NT2/D1 (cell line): ENCODE data around the gene PAQR6.

ENCODE experiments used
- DNase-seq: peaks from one replicate; pipeline ENCODE4 v3.0.0-alpha.2; 2011; ENCODE audit warnings: low read depth, low spot score
- H3K27me3 ChIP-seq: 2 replicates; pipeline ENCODE4 v1.6.0; 2011; ENCODE audit warnings: mild to moderate bottlenecking; ENCODE audit not compliant: insufficient read length, insufficient read depth
- H3K36me3 ChIP-seq: 2 replicates; pipeline ENCODE4 v1.6.1; 2011; ENCODE audit warnings: mild to moderate bottlenecking, low read length, mixed read lengths; ENCODE audit not compliant: insufficient read depth, insufficient read length
- H3K4me1 ChIP-seq: 2 replicates; pipeline ENCODE4 v1.5.1; 2011; ENCODE audit not compliant: insufficient read depth, insufficient read length
- H3K4me3 ChIP-seq: 2 replicates; pipeline ENCODE4 v1.5.1; 2011; ENCODE audit warnings: low read depth; ENCODE audit not compliant: insufficient read length
- H3K9ac ChIP-seq: 2 replicates; pipeline ENCODE4 v1.6.0; 2011; ENCODE audit warnings: low read depth; ENCODE audit not compliant: insufficient read length
- H3K9me3 ChIP-seq: 2 replicates; pipeline ENCODE4 v1.5.1; 2011; ENCODE audit warnings: mild to moderate bottlenecking, low read length; ENCODE audit not compliant: insufficient read depth
- SUZ12 ChIP-seq: IDR thresholded peaks from 2 replicates; pipeline ENCODE4 v1.6.1; 2011; ENCODE audit not compliant: insufficient read length, insufficient read depth; ENCODE audit errors: extremely low read depth
- YY1 ChIP-seq: IDR thresholded peaks from 2 replicates; pipeline ENCODE4 v1.6.1; 2011; ENCODE audit not compliant: insufficient read length, insufficient read depth
- ZNF274 ChIP-seq: IDR thresholded peaks from 2 replicates; pipeline ENCODE4 v1.6.1; 2011; ENCODE audit warnings: mild to moderate bottlenecking, low read depth, low read length

PAQR6 gene

DNA sequence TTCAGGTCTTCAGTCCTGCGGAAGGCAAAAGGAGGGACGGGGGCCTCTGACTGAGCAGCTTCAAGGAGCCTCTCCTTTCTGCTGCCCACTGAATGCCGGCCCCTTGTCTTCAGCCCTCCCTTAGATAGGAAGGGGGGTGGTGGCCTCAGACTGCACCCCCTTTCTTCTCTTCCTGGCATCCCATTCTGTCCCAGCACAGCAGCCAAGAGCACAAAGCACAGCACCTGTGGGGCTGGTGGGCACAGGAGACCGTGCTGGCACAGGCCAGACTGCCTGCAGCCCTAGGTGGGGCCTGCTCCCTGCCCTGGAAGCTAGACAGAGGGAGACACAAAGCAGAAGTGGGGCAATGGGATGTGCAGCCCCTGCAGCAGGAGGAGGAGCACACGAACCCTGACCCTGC lies 1.7 kb upstream of the PAQR6 start:
- H3K4me3 ChIP-seq = no peak overlapping the region
- peaks cover 92% of the 10 kb centered on the region for H3K36me3 ChIP-seq
- H3K9ac ChIP-seq = no peak overlapping the region
- TF ChIP-seq ZNF274 (no peak), YY1 (no peak), SUZ12 (no peak)
- no peaks in the 10 kb centered on the region for H3K9me3 ChIP-seq
- no peak for DNase-seq
- peaks cover 47% of the 10 kb centered on the region for H3K4me1 ChIP-seq
- no peaks in the 10 kb centered on the region for H3K27me3 ChIP-seq

DNA sequence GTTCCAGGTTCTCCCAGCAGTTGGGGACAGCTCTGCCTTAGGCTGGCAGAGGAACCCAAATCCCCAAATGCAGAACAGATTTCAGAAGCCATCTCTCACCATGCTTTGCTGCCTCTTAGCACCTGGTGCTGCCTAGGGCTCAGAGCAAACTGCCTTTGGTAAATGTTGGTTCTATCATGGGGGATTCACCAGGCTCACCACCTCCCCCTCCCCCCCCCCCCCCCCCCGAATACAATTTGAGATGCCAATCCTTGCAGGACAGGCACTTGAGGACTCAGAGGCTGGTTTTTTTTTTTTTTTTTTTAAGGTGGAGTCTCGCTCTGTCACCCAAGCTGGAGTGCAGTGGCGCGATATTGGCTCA lies 447 bp upstream of the PAQR6 start:
- no peak for DNase-seq
- TF ChIP-seq SUZ12 (no peak), ZNF274 (no peak)
- H3K9ac ChIP-seq = no peak overlapping the region
- H3K4me1 ChIP-seq = peaks cover 47% of the 10 kb centered on the region
- H3K9me3 ChIP-seq = no peaks in the 10 kb centered on the region
- no peaks in the 10 kb centered on the region for H3K27me3 ChIP-seq
- H3K4me3 ChIP-seq = no peak overlapping the region
- H3K36me3 ChIP-seq = peaks cover 91% of the 10 kb centered on the region

DNA sequence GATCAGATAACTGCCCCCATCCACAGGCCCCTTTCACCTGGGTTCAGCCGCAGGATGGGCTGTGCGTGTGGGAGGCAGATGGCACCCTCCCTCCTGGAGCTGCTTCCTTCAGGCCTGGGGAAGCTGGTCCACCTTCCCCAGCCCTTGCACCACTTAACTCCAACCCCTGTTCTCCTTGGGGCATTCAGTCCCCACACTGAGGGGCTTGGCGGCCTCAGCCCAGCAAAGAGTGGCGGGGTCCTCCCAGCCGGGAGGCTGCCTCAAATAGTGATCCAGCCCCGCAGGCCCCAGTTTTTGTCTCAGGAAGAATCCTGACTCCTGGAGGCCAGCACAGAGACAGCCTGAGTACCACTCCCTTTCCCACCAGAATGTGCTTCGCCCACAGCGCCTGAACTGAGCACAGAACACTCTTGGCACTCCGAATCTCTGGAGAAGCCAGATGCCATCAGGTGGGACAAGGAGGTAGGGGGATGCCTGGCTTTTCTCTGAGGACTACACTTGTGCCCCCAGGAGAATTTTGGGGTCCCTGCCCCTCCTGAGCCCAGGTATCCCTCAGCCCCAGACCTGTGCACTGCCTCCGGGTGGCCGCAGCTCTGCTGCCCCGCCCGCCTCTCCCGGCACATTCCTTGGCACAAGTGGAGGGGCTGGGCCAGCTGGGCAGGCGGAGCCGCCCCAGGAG lies 936 bp downstream of the PAQR6 start:
- H3K27me3 ChIP-seq = no peaks in the 10 kb centered on the region
- TF ChIP-seq SUZ12 (no peak), ZNF274 (no peak), YY1 (no peak)
- no peak for DNase-seq
- peaks cover 87% of the 10 kb centered on the region for H3K36me3 ChIP-seq
- no peaks in the 10 kb centered on the region for H3K9me3 ChIP-seq
- H3K4me3 ChIP-seq = no peak overlapping the region
- H3K4me1 ChIP-seq = peaks cover 46% of the 10 kb centered on the region
- H3K9ac ChIP-seq = no peak overlapping the region

DNA sequence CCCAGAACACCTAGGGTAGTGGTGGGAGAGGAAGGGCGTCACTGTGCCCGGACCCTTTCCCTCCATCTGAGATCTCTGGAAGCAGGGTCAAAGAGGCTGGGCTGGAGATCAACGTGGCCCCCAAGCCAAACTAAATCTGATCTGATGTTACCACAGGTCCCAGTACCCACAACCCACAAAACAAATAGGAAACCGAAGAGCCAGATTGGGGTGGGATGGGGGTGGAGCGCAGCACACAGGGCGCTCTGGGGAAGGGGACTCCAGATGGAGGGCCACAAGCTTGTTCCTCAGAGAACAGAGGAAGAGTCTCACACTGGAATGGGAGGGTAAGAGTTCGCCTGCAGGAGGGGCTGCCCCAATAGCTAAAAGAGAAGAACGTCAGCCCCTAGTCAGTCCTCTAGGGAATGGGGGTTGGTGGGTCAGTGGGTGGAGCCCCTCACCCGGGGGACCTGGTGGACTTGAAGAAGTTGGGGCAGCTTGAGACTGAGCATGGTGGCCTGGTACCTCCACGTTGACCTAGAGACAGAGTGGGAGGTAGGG lies 1.5 kb downstream of the PAQR6 start:
- no peaks in the 10 kb centered on the region for H3K27me3 ChIP-seq
- no peak overlapping the region for H3K4me3 ChIP-seq
- no peak overlapping the region for H3K9ac ChIP-seq
- H3K36me3 ChIP-seq = peaks cover 83% of the 10 kb centered on the region
- no peak for DNase-seq
- H3K9me3 ChIP-seq = no peaks in the 10 kb centered on the region
- peaks cover 44% of the 10 kb centered on the region for H3K4me1 ChIP-seq
- TF ChIP-seq ZNF274 (no peak), SUZ12 (no peak), YY1 (no peak)

DNA sequence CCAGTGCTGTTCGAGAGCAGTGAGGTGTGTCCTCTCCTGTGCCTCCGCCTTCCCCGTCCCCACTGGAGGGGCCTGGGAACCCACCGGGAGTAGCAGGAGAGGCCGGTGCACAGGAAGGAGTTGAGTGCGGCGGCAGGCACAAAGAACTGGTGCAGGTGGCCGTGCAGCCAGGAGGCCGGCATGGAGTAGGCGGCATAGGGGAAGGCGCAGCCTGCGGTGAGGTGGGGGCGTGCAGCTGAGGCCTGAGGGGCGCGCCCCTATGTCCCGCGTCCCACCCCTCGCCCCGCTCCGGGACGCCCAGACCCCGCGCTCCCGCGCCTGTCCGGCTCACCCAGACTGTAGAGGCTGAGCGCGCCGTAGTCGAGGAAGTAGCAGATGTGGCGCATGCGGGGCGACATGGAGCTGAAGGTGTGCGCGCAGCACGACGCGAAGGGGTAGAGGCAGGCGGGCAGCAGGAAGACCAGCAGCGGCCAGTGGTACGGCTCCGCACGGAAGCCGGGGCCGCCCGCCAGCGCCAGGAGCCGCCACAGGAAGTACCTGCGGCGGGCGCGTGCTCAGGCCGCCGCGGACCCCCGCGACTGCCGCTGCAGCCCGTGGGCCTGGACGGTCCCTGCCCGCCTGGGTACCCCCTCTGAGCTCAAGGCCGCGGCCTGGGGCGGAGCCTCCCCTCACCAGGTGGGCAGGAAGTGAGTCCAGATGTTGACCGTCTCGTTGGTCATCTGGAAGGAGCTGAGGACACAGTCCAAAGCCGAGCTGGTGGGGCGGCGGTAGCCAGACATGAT lies 2.2 kb downstream of the PAQR6 start:
- peaks cover 45% of the 10 kb centered on the region for H3K4me1 ChIP-seq
- no peak overlapping the region for H3K4me3 ChIP-seq
- H3K9ac ChIP-seq = no peak overlapping the region
- no peaks in the 10 kb centered on the region for H3K27me3 ChIP-seq
- no peak for DNase-seq
- peaks cover 83% of the 10 kb centered on the region for H3K36me3 ChIP-seq
- no peaks in the 10 kb centered on the region for H3K9me3 ChIP-seq
- TF ChIP-seq ZNF274 (no peak), YY1 (no peak), SUZ12 (no peak)

DNA sequence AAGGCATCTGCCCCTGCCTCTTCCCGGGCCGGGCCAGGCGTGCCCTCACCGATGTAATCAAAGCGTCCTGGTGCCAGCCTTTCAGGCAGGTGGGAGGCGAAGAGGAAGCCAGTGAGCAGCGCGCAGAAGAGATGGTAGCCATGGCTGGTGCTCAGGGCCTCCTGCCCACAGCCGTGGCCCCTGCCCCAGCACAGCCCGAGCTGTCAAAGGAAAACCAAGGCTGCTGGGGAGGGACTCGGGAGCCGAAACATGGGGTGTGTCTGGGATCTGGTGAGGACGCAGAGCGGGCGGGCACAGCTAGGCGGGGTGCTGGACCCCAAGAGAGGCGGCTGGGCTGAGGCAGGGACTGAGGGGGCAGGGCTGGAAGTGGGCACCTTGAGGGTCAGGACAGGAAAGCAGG lies 3.1 kb downstream of the PAQR6 start:
- no peak for DNase-seq
- H3K27me3 ChIP-seq = no peaks in the 10 kb centered on the region

DNA sequence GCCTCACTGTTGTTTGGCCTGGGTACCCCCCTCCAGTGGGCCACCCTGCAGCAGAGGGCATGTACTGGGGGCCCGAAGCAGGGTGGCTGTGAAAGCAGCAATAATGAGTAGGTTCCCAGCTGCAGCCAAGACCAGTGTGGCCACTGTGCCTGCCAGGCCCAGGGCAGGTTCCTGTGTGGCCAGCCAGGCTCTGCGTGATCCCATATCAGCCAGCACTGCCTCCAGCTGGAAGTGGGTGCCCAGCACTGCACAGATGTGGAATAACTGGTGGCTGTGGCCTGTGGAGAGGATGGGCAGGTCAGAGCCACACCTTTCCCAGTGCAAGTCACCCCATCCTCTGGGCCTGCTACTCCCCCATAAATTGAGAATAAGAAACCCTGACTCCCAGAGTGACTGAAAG lies 3.7 kb downstream of the PAQR6 start:
- Histone ChIP-seq H3K9me3 (no peaks in the 10 kb centered on the region), H3K4me3 (no peak overlapping the region), H3K4me1 (peaks cover 37% of the 10 kb centered on the region), H3K27me3 (no peaks in the 10 kb centered on the region), H3K9ac (no peak overlapping the region), H3K36me3 (peaks cover 78% of the 10 kb centered on the region)
- no peak for DNase-seq
- TF ChIP-seq SUZ12 = no peak
- no peak for TF ChIP-seq ZNF274
- no peak for TF ChIP-seq YY1

More for the DNA sequence above, 3.1 kb downstream of the PAQR6 start:
- Histone ChIP-seq H3K36me3 (peaks cover 78% of the 10 kb centered on the region), H3K9ac (no peak overlapping the region), H3K4me3 (no peak overlapping the region), H3K4me1 (peaks cover 40% of the 10 kb centered on the region), H3K9me3 (no peaks in the 10 kb centered on the region)
- TF ChIP-seq ZNF274 (no peak), SUZ12 (no peak), YY1 (no peak)
